GM19328 (cell line): ENCODE measurements around the gene FRMD1.

ENCODE experiments used
- ATAC-seq: cut with Tn5 transposase; IDR thresholded peaks from one replicate; pipeline ENCODE4 v1.9.1; 2021; ENCODE audit warnings: mild to moderate bottlenecking, moderate library complexity; ENCODE audit not compliant: unreplicated experiment

Gene FRMD1

DNA sequence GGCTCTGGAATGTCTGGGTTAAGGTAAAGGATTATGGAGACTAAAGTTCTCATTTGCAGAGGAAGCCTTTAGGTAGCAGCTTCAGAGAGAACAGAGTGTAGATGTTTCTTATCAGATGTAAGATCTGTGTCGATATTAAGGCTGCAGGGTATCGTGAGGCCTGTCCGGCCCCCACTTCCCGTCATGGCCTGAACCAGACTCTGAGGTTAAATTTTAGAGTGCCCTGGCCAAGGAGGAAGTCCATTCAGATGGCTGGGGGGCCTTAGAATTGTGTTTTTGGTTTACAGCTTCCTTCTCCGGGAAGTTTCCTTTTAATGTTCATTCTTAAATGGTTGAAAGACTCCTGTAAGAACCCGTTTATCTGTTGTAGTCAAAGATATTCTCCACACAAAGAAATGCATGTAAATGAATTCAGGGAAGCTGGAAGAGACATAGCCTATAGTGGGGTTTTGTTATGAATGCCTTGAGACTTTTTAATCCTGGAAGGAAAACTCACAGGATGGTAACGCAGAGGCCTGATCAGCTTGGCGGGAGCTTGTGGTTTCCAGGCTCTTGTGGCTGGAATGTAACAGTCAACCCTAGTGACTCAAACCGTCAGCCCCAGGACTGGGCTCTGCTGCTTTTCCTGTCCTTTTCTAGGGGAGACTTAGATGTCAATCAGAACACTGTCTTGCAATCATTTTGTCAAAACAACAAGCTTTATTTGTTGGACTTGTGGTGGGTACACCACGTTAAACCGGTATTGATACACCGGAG lies 46.8 kb downstream of the FRMD1 start:
- ATAC-seq: no peak

GRCh38 chr6:168031411-168031971 lies 47.5 kb downstream of the FRMD1 start:
- ATAC-seq: no peak

DNA sequence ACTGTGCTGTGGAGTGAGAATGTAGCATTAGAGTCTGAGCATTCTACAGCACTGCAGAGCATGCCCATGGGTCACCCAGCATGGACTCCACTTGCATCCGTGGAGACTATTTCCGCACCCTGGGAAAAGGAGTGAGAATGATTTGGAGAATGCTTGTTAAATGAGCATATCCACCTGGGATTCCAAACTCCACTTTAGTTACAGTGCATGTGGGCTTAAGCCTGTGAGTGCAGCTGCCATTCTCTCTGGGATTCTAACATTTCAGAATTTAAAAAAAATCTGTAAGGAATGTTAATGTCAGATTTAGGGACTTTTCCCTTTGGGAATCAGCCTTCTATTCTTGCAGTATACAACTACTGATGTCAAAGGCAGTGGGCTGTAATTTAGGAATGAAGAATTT lies 48.1 kb downstream of the FRMD1 start:
- no peak for ATAC-seq

- ATAC-seq: no peak
Measured at GRCh38 chr6:168030218-168030746, 48.7 kb downstream of the FRMD1 start.

DNA sequence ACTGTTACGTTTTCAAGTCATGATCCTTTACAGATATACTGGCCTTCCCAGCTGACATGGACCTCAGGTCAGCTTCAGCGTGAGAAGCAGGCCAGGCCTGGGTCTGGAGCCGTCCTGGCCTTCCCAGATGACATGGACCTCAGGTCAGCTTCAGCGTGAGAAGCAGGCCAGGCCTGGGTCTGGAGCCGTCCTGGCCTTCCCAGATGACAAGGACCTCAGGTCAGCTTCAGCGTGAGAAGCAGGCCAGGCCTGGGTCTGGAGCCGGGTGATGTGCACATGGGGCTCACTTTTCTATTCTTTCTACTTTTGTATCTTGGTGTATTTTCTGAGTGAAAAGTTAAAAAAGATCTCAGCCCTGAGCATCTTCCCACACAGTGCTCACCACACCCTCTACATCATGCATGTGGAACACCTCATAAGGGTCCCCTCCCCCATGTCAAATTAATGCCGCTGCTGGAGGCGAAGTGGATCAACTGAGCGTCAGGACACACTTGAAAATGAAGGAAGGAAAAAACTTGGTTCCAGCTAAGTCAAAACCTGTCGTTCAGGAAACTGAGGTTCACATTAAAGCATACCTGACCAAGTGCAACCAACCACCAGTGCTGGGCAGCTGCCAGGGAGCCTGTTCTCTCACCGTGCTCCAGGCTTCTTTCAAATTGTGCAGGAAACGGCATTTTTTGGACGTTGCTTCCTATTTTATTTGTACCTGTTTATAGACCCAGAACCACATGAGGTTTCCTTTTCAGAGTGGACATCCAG lies 49.4 kb downstream of the FRMD1 start:
- no peak for ATAC-seq

GRCh38 chr6:168028181-168028580 lies 50.8 kb downstream of the FRMD1 start:
- ATAC-seq: no peak

DNA sequence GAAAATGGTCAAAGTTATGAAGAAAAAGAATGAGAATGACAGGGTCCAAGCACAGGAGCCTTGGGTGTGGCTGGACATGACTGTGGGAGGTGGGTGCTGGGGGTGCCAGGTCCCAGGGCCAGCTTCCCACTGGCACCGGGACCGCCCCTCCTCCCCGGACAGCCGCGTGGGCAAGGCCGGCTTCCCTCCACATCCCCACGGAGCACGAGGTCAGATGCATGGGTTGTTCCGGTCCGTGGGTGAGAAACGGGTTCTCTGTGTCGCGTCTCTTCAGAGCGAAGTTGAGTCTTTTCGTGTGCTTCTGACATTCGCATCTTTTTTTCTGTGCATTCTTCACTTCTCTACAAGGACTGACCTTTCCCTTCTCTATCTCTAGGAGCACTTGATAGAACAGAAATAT lies 51.5 kb downstream of the FRMD1 start:
- ATAC-seq: no peak

DNA sequence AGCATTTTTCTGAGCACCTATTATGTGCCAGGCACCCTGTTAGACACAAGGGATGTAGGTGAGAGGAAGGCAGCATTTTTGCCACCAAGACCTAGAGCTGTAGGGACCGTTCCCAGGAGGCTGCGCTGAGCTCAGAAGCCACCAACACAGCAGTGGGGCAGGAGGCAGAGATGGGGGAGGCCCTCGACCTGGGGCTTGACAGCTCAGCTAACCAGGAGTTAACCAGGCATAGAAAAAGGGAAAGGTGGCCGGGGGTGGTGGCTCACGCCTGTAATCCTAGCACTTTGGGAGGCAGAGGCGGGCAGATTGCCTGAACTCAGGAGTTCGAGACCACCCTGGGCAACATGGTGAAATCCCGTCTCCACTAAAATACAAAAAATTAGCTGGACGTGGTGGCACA lies 52.1 kb downstream of the FRMD1 start:
- no peak for ATAC-seq

DNA sequence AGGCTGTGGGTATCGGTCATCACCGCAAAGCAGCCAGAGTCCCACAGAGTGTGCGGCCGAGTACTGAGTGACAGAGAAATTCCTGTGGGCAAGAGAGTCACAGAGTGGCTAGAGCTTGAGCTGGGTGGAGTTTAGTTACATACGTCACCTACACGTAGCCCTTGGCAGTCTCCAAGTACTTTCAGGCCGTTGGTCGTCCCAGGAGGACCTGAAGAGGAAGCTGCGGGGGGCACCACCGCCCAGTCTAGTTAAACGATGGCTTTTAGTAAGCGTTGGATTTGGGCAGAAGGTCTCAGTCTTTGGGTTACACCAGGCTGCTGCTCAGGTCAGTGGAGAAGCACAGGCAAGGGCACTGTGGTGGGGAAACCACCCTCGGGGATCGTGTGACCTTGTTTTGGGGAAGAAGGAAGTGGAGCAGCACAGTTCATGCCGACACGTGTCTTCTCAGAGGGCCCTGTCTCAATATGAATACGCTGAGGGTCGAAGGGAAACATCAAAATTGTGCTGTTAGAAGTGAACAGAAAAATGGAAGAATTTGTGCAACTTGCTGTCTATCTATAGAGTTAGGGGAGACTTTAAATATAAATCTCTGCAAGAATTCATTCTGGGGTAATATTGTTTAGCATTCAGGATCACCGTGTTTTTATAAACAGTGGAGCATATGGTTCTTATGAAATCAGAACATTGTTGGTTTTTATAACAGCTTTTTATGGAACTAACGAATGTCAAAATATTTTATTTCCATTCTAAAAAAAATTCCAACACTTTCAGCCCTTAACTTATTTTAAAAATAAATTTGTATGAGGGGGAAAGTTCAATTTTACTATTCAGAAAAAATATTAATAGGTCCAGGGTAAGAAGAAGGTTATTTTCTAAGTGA lies 52.9 kb downstream of the FRMD1 start:
- ATAC-seq: no peak

DNA sequence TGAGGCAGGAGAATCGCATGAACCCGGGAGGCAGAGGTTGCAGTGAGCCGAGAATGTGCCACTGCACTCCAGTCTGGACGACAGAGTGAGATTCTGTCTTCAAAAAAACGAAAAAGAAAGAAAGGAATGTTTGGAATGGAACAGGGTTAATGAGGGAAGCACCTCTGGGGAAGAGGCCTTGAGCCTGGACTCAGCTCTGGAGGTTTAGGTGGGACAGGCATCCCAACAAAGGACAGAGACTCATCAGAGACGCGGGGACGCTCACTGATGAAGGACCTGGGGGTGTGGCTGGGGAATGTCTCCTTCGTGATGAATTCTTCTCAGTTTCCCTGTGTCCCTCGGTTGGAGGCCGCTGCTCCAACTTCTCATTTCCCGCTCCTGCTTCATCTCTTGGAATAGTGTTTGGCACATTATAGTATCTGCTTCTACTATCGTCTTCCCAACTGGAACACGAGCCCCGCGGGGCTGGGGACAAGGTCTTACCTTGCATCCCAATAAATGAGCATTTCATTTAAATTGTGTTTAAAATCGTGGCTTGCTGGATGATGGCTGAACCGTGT lies 54.0 kb downstream of the FRMD1 start:
- no peak for ATAC-seq

- no peak for ATAC-seq
Measured at GRCh38 chr6:168022488-168023321, 56.3 kb downstream of the FRMD1 start.

- no peak for ATAC-seq
Measured at GRCh38 chr6:168021581-168021980, 57.4 kb downstream of the FRMD1 start.

- no peak for ATAC-seq
Measured at GRCh38 chr6:168020242-168020641, 58.8 kb downstream of the FRMD1 start.

DNA sequence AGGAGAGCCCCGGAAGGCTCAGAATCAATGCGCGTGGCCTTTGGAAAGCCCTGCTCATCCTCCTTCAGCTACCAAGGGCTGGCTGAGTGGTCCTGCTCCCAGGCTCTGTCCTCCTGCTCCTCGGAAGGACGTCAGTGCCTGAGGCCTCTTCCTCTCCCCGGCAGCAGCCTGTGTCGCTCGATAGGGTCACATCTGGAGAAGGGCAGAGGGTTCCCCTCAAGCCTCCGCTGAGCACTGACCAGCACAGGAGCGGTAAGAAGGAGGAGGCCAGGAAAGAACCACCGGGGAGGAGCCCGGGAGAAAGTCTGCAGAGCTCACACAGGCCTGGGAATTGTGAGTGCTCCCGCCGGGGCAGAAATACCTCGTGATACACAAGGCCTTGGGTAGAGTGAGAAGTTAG lies 60.3 kb downstream of the FRMD1 start:
- ATAC-seq: no peak

GRCh38 chr6:168017629-168018028 lies 61.4 kb downstream of the FRMD1 start:
- no peak for ATAC-seq

DNA sequence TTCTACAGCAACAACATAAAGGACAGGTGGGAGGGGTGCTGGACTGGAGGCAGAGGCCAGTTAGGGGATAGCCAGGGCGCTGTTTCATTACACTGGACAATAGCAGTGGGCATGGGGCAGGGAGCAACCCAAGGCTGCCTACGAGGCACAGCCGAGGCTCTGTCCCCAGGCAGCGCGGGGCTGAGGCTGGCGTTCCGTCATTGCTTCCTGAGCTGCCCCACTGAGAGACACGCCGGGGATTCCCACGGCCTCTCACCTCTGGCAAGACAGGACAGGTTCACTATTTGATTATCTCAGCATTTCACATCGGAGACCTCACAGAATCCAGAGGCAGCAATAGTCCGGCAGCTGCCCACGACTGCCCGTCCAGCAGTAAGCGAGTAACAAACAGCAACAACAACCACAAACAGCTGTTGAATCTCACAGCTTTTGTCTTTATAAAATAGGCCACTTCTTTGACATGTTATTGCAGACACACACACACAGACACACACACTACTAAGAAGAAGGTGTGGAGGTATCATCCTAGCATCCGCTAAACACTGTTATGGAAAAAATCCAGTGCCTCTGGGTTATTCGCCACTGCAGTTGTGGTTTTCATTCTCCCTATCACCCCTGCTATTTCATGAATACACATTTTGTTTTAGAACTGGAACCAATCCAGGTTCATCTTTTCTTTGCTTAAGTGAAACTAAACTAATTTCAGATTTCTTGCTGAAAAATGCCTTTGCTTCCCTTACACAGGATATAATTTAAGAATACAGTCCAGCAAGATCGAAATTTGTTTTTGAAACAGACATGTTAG lies 62.1 kb downstream of the FRMD1 start:
- no peak for ATAC-seq

GRCh38 chr6:168016176-168016620 lies 62.8 kb downstream of the FRMD1 start:
- ATAC-seq: no peak

DNA sequence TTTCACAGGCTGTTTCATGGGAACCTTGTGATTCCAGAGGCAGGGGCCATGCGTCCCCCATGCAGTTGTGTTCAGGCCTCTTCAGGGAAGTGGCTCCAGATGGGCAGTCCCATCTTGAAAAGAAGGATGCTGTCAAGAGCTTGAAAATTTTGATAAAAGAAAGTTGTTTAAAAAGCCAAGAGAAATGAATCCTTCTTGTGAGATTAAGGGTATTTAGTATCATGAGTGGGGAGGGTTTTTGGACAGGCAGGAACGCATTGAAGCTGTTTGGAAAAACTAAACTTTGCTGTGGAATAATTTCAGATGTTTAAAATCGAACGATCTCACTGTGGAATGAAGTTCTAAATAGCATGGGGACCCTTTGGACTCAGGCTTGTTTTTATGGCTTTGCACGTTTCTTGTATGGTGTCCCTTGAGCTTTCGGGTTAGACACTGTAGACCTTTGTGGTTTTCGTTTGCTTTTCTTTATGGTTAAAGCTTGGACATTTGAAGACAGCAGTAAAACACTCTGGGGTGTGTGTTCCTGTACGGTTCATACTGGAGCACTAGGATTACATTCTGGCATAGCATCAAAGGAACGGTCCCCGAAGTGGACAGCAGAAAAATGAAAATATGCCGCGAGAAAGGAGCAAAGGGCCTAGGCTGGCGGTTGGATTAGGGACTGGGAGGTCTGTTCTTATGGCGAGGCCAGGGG lies 63.4 kb downstream of the FRMD1 start:
- no peak for ATAC-seq
